HL-60 (cell line): Measurements from ENCODE around the gene E4F1.
A peak's percentile ranks its signal among the peaks of the same experiment; 100 is the strongest.

Source experiments
- DNase-seq, 2 experiments: peaks; one replicate each; pipeline ENCODE4 v3.0.0-alpha.2; 2010 to 2020; ENCODE audit warnings: low read depth in 1 of 2, low spot score in 1 of 2
- H3K27ac ChIP-seq: fragments of 250-450 bp; sonication (Bioruptor Pico); replicated peaks from 2 replicates; pipeline ENCODE4 v1.5.1; 2020; ENCODE audit warnings: mild to moderate bottlenecking, moderate library complexity
- H3K27me3 ChIP-seq: fragments of 250-450 bp; sonication (Bioruptor Pico); 2 replicates; pipeline ENCODE4 v1.5.1; 2021; ENCODE audit warnings: mild to moderate bottlenecking, moderate library complexity; ENCODE audit not compliant: insufficient read depth, poor library complexity, severe bottlenecking
- H3K4me3 ChIP-seq: replicated peaks from 2 replicates; pipeline ENCODE4 v1.5.1; 2011; ENCODE audit warnings: mild to moderate bottlenecking, control low read depth, low read length; ENCODE audit not compliant: insufficient read depth
- GABPA ChIP-seq: IDR thresholded peaks from 2 replicates; pipeline ENCODE4 v1.6.1; 2012; ENCODE audit warnings: low read depth
- POLR2AphosphoS5 ChIP-seq: IDR thresholded peaks from 2 replicates; pipeline ENCODE4 v1.6.1; 2012; ENCODE audit warnings: low read depth
- SPI1 ChIP-seq: IDR thresholded peaks from 2 replicates; pipeline ENCODE4 v1.6.1; 2012; ENCODE audit warnings: low read depth, mild to moderate bottlenecking, borderline replicate concordance
- TF ChIP-seq, protein P1 (sequence below): IDR thresholded peaks from 2 replicates; pipeline ENCODE4 v1.6.1; 2012; ENCODE audit warnings: low read depth; ENCODE audit not compliant: insufficient replicate concordance
- TF ChIP-seq, protein P2 (sequence below): IDR thresholded peaks from one replicate; pipeline ENCODE4 v1.5.1; 2011; ENCODE audit warnings: low read length, control low read depth, inconsistent platforms; ENCODE audit not compliant: insufficient read depth

The E4F1 gene

DNA sequence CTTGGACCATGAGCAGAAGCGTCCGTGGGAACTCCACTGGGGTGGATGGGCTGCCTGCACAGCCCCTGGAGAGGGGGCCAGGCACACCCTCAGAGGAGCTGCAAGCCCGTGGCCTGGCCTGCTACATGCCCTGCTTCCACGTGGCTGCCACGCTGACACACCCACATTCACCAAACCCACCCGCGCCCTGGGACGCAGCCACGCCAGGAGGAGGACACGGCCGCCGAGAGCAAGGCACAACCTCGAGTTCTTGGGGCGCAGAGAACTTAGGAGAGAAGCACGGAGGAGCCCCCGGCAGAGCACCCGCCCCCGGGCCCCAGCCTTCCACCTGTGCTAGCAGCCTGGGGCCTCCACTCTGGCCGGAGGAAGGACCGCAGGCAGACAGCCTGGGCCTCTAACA is 45.8 kb upstream of the E4F1 start:
- Histone ChIP-seq H3K27ac (no peak overlapping the region), H3K4me3 (no peak overlapping the region), H3K27me3 (no peaks in the 10 kb centered on the region)
- TF ChIP-seq SPI1 (no peak), POLR2AphosphoS5 (0 out of 2 replicates have a peak, but pooled peaks have one; percentile 11), GABPA (no peak)
- TF ChIP-seq, protein P1, sequence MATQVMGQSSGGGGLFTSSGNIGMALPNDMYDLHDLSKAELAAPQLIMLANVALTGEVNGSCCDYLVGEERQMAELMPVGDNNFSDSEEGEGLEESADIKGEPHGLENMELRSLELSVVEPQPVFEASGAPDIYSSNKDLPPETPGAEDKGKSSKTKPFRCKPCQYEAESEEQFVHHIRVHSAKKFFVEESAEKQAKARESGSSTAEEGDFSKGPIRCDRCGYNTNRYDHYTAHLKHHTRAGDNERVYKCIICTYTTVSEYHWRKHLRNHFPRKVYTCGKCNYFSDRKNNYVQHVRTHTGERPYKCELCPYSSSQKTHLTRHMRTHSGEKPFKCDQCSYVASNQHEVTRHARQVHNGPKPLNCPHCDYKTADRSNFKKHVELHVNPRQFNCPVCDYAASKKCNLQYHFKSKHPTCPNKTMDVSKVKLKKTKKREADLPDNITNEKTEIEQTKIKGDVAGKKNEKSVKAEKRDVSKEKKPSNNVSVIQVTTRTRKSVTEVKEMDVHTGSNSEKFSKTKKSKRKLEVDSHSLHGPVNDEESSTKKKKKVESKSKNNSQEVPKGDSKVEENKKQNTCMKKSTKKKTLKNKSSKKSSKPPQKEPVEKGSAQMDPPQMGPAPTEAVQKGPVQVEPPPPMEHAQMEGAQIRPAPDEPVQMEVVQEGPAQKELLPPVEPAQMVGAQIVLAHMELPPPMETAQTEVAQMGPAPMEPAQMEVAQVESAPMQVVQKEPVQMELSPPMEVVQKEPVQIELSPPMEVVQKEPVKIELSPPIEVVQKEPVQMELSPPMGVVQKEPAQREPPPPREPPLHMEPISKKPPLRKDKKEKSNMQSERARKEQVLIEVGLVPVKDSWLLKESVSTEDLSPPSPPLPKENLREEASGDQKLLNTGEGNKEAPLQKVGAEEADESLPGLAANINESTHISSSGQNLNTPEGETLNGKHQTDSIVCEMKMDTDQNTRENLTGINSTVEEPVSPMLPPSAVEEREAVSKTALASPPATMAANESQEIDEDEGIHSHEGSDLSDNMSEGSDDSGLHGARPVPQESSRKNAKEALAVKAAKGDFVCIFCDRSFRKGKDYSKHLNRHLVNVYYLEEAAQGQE, result no peak
- DNase-seq, result no peak

DNA sequence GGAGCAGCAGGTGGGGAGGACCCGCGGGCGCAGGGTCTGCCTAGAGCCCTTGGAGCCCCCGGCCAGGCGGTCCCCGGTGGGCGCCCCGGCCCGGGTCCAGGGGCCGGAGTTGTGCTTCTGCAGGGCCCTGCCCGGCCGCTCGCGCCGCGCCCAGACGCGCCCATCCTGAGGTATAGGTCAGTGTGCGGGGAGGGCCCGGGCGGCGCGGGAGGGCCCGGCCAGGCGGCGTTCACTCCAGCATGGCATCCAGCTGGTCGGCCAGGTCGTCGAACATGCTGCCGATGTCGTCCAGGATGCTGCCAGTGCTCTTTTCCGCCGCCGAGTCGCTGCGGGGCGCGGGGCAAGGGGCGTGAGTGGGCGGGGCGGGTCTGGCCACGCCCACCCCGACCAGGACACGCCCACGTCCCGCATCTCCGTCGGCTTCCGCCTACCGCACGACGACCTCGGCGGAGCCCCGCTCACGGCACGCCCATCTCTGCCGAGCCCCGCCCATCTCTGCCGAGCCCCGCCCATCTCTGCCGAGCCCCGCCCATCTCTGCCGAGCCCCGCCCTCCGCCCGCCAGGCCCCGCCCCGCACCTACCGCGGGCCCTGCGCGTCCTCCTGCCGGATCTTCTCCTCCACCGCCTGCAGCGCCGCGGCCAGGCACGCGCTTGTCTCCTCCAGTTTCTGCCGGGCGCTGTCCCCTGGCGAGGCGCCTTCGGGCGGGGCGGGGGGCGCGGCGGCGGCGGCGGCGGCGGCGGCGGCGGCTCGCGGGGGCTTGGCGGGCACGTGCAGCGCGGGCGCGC is 44.9 kb upstream of the E4F1 start:
- no peak overlapping the region for H3K27ac ChIP-seq
- TF ChIP-seq, protein P1, result no peak
- TF ChIP-seq, protein P2, sequence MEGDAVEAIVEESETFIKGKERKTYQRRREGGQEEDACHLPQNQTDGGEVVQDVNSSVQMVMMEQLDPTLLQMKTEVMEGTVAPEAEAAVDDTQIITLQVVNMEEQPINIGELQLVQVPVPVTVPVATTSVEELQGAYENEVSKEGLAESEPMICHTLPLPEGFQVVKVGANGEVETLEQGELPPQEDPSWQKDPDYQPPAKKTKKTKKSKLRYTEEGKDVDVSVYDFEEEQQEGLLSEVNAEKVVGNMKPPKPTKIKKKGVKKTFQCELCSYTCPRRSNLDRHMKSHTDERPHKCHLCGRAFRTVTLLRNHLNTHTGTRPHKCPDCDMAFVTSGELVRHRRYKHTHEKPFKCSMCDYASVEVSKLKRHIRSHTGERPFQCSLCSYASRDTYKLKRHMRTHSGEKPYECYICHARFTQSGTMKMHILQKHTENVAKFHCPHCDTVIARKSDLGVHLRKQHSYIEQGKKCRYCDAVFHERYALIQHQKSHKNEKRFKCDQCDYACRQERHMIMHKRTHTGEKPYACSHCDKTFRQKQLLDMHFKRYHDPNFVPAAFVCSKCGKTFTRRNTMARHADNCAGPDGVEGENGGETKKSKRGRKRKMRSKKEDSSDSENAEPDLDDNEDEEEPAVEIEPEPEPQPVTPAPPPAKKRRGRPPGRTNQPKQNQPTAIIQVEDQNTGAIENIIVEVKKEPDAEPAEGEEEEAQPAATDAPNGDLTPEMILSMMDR, result no peak
- TF ChIP-seq POLR2AphosphoS5 (no peak), SPI1 (no peak), GABPA (no peak)
- H3K4me3 ChIP-seq, result no peak overlapping the region
- DNase-seq, result no peak
- no peaks in the 10 kb centered on the region for H3K27me3 ChIP-seq

DNA sequence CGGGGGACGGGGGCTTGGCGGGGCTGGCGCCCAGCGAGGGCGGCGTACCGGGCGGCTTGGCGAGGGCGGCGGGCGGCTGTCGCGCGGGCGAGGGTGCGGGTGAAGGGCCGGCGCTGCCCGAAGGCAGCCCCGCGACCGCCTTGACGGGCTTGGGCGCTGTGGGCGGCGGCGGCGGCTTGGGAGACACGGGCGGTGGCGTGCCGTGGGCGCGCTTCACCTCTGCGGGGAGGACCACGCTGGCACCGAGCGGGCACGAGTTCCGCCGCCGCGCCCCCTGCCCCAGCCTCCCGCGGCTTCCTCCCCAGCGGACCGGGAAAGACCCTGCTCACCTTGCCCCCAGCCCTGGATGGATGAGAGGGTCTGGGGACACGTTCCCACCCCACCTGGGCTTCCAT is 44.3 kb upstream of the E4F1 start:
- H3K4me3 ChIP-seq, result no peak overlapping the region
- TF ChIP-seq, protein P2, result no peak
- no peak for TF ChIP-seq SPI1
- no peak for TF ChIP-seq GABPA
- TF ChIP-seq, protein P1, result no peak
- TF ChIP-seq POLR2AphosphoS5, result no peak
- H3K27ac ChIP-seq, result no peak overlapping the region
- no peak for DNase-seq
- H3K27me3 ChIP-seq, result no peaks in the 10 kb centered on the region
